MM.1S (cell line): ENCODE measurements around the gene ATXN1.

Experiments used
- DNase-seq: peaks from one replicate; pipeline ENCODE4 v3.0.0-alpha.2; 2015
- H2AFZ ChIP-seq: fragments of 300-600 bp; sonication (generic); 2 replicates; pipeline ENCODE4 v1.6.0; 2016; ENCODE audit warnings: antibody characterized with exemption, low read length
- H3F3A ChIP-seq: fragments of 300-600 bp; sonication (generic); 2 replicates; pipeline ENCODE4 v1.6.1; 2016; ENCODE audit warnings: mild to moderate bottlenecking, antibody characterized with exemption, low read length, moderate library complexity, mixed read lengths; ENCODE audit not compliant: insufficient read depth
- H3K27ac ChIP-seq: fragments of 300-600 bp; sonication (generic); 2 replicates; pipeline ENCODE4 v1.5.1; 2016; ENCODE audit warnings: mild to moderate bottlenecking, low read length
- H3K27me3 ChIP-seq: fragments of 300-600 bp; sonication (generic); replicated peaks from 2 replicates; pipeline ENCODE4 v1.6.0; 2016; ENCODE audit warnings: low read length; ENCODE audit not compliant: insufficient read depth
- H3K36me3 ChIP-seq: fragments of 300-600 bp; sonication (generic); replicated peaks from 2 replicates; pipeline ENCODE4 v1.6.1; 2016; ENCODE audit warnings: mild to moderate bottlenecking, low read length, mixed read lengths; ENCODE audit not compliant: insufficient read depth
- H3K4me1 ChIP-seq: fragments of 300-600 bp; sonication (generic); 2 replicates; pipeline ENCODE4 v1.6.1; 2016; ENCODE audit warnings: low read length, mixed read lengths
- H3K4me2 ChIP-seq: fragments of 300-600 bp; sonication (generic); 2 replicates; pipeline ENCODE4 v1.6.0; 2016; ENCODE audit warnings: low read depth, low read length
- H3K4me3 ChIP-seq: fragments of 300-600 bp; sonication (generic); 2 replicates; pipeline ENCODE4 v1.5.1; 2016; ENCODE audit warnings: low read length, mixed read lengths
- H3K79me2 ChIP-seq: fragments of 300-600 bp; sonication (generic); 2 replicates; pipeline ENCODE4 v1.6.1; 2016; ENCODE audit warnings: mixed run types, low read length, mixed read lengths
- H3K9ac ChIP-seq: fragments of 300-600 bp; sonication (generic); 2 replicates; pipeline ENCODE4 v1.6.1; 2016; ENCODE audit warnings: low read length, mixed read lengths
- H3K9me2 ChIP-seq: fragments of 300-600 bp; sonication (generic); replicated peaks from 2 replicates; pipeline ENCODE4 v1.6.1; 2016; ENCODE audit warnings: mild to moderate bottlenecking, low read length, mixed read lengths; ENCODE audit not compliant: insufficient read depth
- H3K9me3 ChIP-seq: fragments of 300-600 bp; sonication (generic); replicated peaks from 2 replicates; pipeline ENCODE4 v1.6.1; 2016; ENCODE audit warnings: mild to moderate bottlenecking, low read length, mixed read lengths; ENCODE audit not compliant: insufficient read depth
- H4K20me1 ChIP-seq: fragments of 300-600 bp; sonication (generic); 2 replicates; pipeline ENCODE4 v1.6.1; 2016; ENCODE audit warnings: mild to moderate bottlenecking, low read length, moderate library complexity, mixed read lengths; ENCODE audit not compliant: insufficient read depth
- CTCF ChIP-seq: fragments of 300-600 bp; sonication (generic); IDR thresholded peaks from 2 replicates; pipeline ENCODE4 v1.5.1; 2016; ENCODE audit warnings: antibody characterized with exemption, low read length, mixed read lengths
- EZH2 ChIP-seq: fragments of 300-600 bp; sonication (generic); optimal IDR thresholded peaks from 2 replicates; pipeline ENCODE3; 2017; ENCODE audit warnings: low read depth, mild to moderate bottlenecking, antibody characterized with exemption, low read length, mixed read lengths
- EZH2phosphoT487 ChIP-seq: fragments of 300-600 bp; sonication (generic); IDR thresholded peaks from 2 replicates; pipeline ENCODE4 v1.6.1; 2018; ENCODE audit warnings: antibody characterized with exemption, low read length

The ATXN1 gene

GRCh38 chr6:16687045-16687444, 74.2 kb downstream of the ATXN1 start:
- TF ChIP-seq CTCF = no peak
- TF ChIP-seq EZH2phosphoT487 = no peak
- TF ChIP-seq EZH2 = no peak
- DNase-seq = no peak
- no peaks in the 10 kb centered on the region for H3K79me2 ChIP-seq

GRCh38 chr6:16684896-16685554, 76.2 kb downstream of the ATXN1 start:
- Histone ChIP-seq H3K36me3 (no peaks in the 10 kb centered on the region; the same call in 1 of the 2 replicates), H3K9me2 (no peaks in the 10 kb centered on the region), H3K4me2 (no peak overlapping the region), H4K20me1 (no peaks in the 10 kb centered on the region; the same call in 1 of the 2 replicates), H3K4me3 (no peak overlapping the region), H3K79me2 (no peaks in the 10 kb centered on the region), H3K4me1 (no peaks in the 10 kb centered on the region), H2AFZ (no peak overlapping the region), H3K9ac (no peak overlapping the region), H3F3A (no peaks in the 10 kb centered on the region), H3K27me3 (no peaks in the 10 kb centered on the region), H3K9me3 (no peaks in the 10 kb centered on the region), H3K27ac (no peak overlapping the region)
- TF ChIP-seq CTCF = no peak
- no peak for TF ChIP-seq EZH2phosphoT487
- TF ChIP-seq EZH2 = no peak
- no peak for DNase-seq

More at GRCh38 chr6:16687045-16687444, 74.2 kb downstream of the ATXN1 start:
- no peak overlapping the region for H3K4me3 ChIP-seq
- no peak overlapping the region for H2AFZ ChIP-seq
- 0 out of 2 replicates have a peak, but pooled peaks cover 5% of the 10 kb centered on the region for H3F3A ChIP-seq
- no peaks in the 10 kb centered on the region for H3K27me3 ChIP-seq
- H3K27ac ChIP-seq = no peak overlapping the region
- H3K9me2 ChIP-seq = no peaks in the 10 kb centered on the region
- no peak overlapping the region for H3K9ac ChIP-seq
- no peaks in the 10 kb centered on the region; the same call in 1 of the 2 replicates for H3K36me3 ChIP-seq
- H4K20me1 ChIP-seq = no peaks in the 10 kb centered on the region; the same call in 1 of the 2 replicates
- H3K4me2 ChIP-seq = no peak overlapping the region
- no peaks in the 10 kb centered on the region for H3K9me3 ChIP-seq
- H3K4me1 ChIP-seq = peaks cover 16% of the 10 kb centered on the region

- Histone ChIP-seq H3K9me2 (no peaks in the 10 kb centered on the region), H3K4me3 (no peak overlapping the region), H3K4me1 (no peaks in the 10 kb centered on the region), H3K9me3 (no peaks in the 10 kb centered on the region), H3K79me2 (no peaks in the 10 kb centered on the region), H3K27me3 (no peaks in the 10 kb centered on the region), H3K27ac (no peak overlapping the region), H3F3A (no peaks in the 10 kb centered on the region), H4K20me1 (no peaks in the 10 kb centered on the region; the same call in 1 of the 2 replicates), H3K9ac (no peak overlapping the region), H2AFZ (no peak overlapping the region), H3K4me2 (no peak overlapping the region), H3K36me3 (no peaks in the 10 kb centered on the region; the same call in 1 of the 2 replicates)
- TF ChIP-seq EZH2phosphoT487 = no peak
- no peak for TF ChIP-seq EZH2
- no peak for TF ChIP-seq CTCF
- DNase-seq = no peak
Measured at GRCh38 chr6:16684195-16684689, 77.0 kb downstream of the ATXN1 start.
